CD8-positive, alpha-beta memory T cell (primary cell): Measurements from ENCODE around the gene PES1. TPM values are rescaled to one million over a fixed set of nuclear protein-coding genes. Genes with fewer than 3 reads are reported as not detected.
A peak's percentile ranks its signal among the peaks of the same experiment; 100 is the strongest.

Experiments used
- CTCF ChIA-PET: fragments of 350-600 bp; sonication (Branson Sonifier 250); formaldehyde crosslinking; loops from one replicate; lab custom pipeline; 2021; ENCODE audit warnings: antibody characterized with exemption; lab: Charles Lee
- POLR2A ChIA-PET: fragments of 350-600 bp; sonication (Branson Sonifier 250); formaldehyde crosslinking; loops from one replicate; lab custom pipeline; 2021; ENCODE audit warnings: antibody characterized with exemption; lab: Charles Lee
- DNase-seq, 5 donors: peaks; one replicate each; pipeline versions ENCODE4 v3.0.0 to v3.0.0-alpha.2; 2020 to 2022; ENCODE audit warnings: mixed read lengths in 1 of 5
- H3K27ac ChIP-seq: one replicate; pipeline ENCODE4 v1.7.0; 2013; ENCODE audit warnings: low read depth, mild to moderate bottlenecking, low read length, moderate library complexity
- H3K27me3 ChIP-seq: 2 replicates; pipeline ENCODE4 v1.7.0; 2013; ENCODE audit warnings: low read length, mild to moderate bottlenecking; ENCODE audit not compliant: insufficient read depth, poor library complexity, severe bottlenecking
- H3K36me3 ChIP-seq: 2 replicates; pipeline ENCODE4 v1.7.0; 2013; ENCODE audit warnings: mild to moderate bottlenecking, low read length, moderate library complexity; ENCODE audit not compliant: insufficient read depth
- H3K4me1 ChIP-seq: 2 replicates; pipeline ENCODE4 v1.7.0; 2013; ENCODE audit warnings: mild to moderate bottlenecking, low read length, moderate library complexity; ENCODE audit not compliant: insufficient read depth
- H3K4me3 ChIP-seq: 2 replicates; pipeline ENCODE4 v1.7.0; 2013; ENCODE audit warnings: mild to moderate bottlenecking, low read length
- H3K9me3 ChIP-seq: 2 replicates; pipeline ENCODE4 v1.7.0; 2013; ENCODE audit warnings: mild to moderate bottlenecking, low read length
- H3K27ac Mint-ChIP-seq, 8 donors: one replicate each; pipeline ENCODE4 v1.8.0; 2020 to 2021; ENCODE audit warnings: mixed read lengths in 8 of 8, mild to moderate bottlenecking in 6 of 8, inconsistent platforms in 3 of 8, moderate library complexity in 3 of 8
- H3K27me3 Mint-ChIP-seq, 2 donors: one replicate each; pipeline ENCODE4 v1.8.0; 2020 to 2021; ENCODE audit warnings: mixed read lengths in 2 of 2, mild to moderate bottlenecking in 1 of 2, moderate library complexity in 1 of 2
- H3K36me3 Mint-ChIP-seq, 3 donors: one replicate each; pipeline ENCODE4 v1.8.0; 2020 to 2021; ENCODE audit warnings: mixed read lengths in 3 of 3, inconsistent platforms in 1 of 3, mild to moderate bottlenecking in 1 of 3
- H3K4me1 Mint-ChIP-seq, 3 donors: one replicate each; pipeline ENCODE4 v1.8.0; 2020 to 2021; ENCODE audit warnings: mixed read lengths in 3 of 3, inconsistent platforms in 1 of 3, mild to moderate bottlenecking in 1 of 3
- H3K4me3 Mint-ChIP-seq, 7 donors: one replicate each; pipeline ENCODE4 v1.8.0; 2020 to 2021; ENCODE audit warnings: mixed read lengths in 7 of 7, mild to moderate bottlenecking in 6 of 7, moderate library complexity in 4 of 7, inconsistent platforms in 2 of 7
- H3K9me3 Mint-ChIP-seq, 5 donors: one replicate each; pipeline ENCODE4 v1.8.0; 2020 to 2022; ENCODE audit warnings: mixed read lengths in 5 of 5, mild to moderate bottlenecking in 3 of 5, moderate library complexity in 2 of 5, inconsistent platforms in 1 of 5
- polyA plus RNA-seq: library from polyadenylated mRNA; unstranded; fragments of 300-500 nt; fragmentation: Illumina TruSeq; gene quantifications from one replicate; pipeline ENCODE4 v1.2.3, GENCODE V29; 2021
- total RNA-seq, 2 experiments: library from RNA; stranded (reverse); gene quantifications; one replicate each; pipeline ENCODE4 v1.2.3, GENCODE V29; 2021

PES1 gene
- total and polyA plus RNA-seq, 3 experiments from 2014 or later, result 46.5 to 187 (median 186) TPM

DNA sequence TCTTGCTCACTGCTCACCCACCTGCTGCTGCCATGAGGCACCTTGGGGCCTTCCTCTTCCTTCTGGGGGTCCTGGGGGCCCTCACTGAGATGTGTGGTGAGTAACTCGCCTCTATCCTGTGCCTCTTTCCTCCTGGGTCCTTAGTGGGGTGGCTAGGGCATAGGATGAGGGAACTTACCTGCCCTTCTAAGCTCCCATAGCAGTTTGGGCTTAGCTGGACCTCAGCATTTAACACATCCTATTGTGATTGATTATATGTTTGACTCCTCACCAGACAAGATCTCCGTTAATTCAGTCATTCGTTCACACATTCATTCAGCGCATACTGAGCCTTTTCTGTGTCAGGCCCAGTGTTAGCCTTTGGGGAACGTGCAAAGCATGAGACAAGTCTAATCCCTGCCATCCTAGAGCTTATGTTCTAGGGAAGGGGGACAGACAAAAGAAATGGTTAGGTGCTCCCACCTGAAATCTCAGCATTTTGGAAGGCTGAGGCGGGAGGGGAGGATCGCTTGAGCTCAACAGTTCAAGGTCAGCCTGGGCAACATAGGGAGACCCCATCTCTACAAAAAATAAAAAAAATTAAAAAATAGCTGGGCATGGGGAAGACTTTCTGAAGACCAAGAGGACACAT, 15.7 kb upstream of the PES1 start:
- POLR2A ChIA-PET, result interaction anchor here (0.5 kb wide), 1 partner anchor 804 kb away, joined by 10 read pairs; no protein-coding TSS in a partner anchor
- Mint-ChIP-seq H3K27ac (peak overlapping the region in 5 of 8 donors; percentile 14 to 83 (median 52)), H3K4me3 (peak overlapping the region in 6 of 7 donors; percentile 59 to 88 (median 82)), H3K4me1 (peaks cover 13 to 17% (median 15%) of the 10 kb centered on the region in 3 donors), H3K36me3 (no peaks in the 10 kb centered on the region), H3K27me3 (peaks cover 11 to 14% of the 10 kb centered on the region in 2 donors), H3K9me3 (no peaks in the 10 kb centered on the region)
- DNase-seq, result peak in 1 of 5 donors; percentile 4
- Histone ChIP-seq H3K4me1 (peaks cover 18% of the 10 kb centered on the region), H3K36me3 (no peaks in the 10 kb centered on the region), H3K4me3 (peak overlapping the region; percentile 72), H3K27ac (peak overlapping the region; percentile 12), H3K27me3 (no peaks in the 10 kb centered on the region), H3K9me3 (no peaks in the 10 kb centered on the region)
- CTCF ChIA-PET, result interaction anchor here (0.7 to 1.8 kb wide), 3 partner anchors 9 to 27 kb away, joined by 3 to 5 read pairs (median 5); no protein-coding TSS in a partner anchor

- DNase-seq, result peak in 1 of 5 donors; percentile 19
- Histone ChIP-seq H3K9me3 (no peaks in the 10 kb centered on the region), H3K4me3 (peak within 1 kb of the TSS; percentile 72), H3K27ac (peak within 1 kb of the TSS; percentile 12), H3K27me3 (no peaks in the 10 kb centered on the region), H3K36me3 (no peaks in the 10 kb centered on the region), H3K4me1 (peaks cover 18% of the 10 kb centered on the region)
- CTCF ChIA-PET, result interaction anchor here (0.9 to 1.8 kb wide), 3 partner anchors 11 to 28 kb away, joined by 3 to 5 read pairs (median 5); no protein-coding TSS in a partner anchor
- Mint-ChIP-seq H3K4me1 (peaks cover 13 to 17% (median 15%) of the 10 kb centered on the region in 3 donors), H3K27me3 (peaks cover 11 to 14% of the 10 kb centered on the region in 2 donors), H3K27ac (peak within 1 kb of the TSS in 5 of 8 donors; percentile 14 to 83 (median 52)), H3K4me3 (peak within 1 kb of the TSS; percentile 59 to 88 (median 79)), H3K9me3 (no peaks in the 10 kb centered on the region), H3K36me3 (no peaks in the 10 kb centered on the region)
- POLR2A ChIA-PET, result no interaction called here
These were observed 15.0 kb upstream of the PES1 start, which contains the start of gene TCN2 for GRCh38 chr22:30606455-30607299. Gene TCN2 (plus strand): TSS chr22:30607174. CDS start chr22:30607332, 158 bp downstream.

DNA sequence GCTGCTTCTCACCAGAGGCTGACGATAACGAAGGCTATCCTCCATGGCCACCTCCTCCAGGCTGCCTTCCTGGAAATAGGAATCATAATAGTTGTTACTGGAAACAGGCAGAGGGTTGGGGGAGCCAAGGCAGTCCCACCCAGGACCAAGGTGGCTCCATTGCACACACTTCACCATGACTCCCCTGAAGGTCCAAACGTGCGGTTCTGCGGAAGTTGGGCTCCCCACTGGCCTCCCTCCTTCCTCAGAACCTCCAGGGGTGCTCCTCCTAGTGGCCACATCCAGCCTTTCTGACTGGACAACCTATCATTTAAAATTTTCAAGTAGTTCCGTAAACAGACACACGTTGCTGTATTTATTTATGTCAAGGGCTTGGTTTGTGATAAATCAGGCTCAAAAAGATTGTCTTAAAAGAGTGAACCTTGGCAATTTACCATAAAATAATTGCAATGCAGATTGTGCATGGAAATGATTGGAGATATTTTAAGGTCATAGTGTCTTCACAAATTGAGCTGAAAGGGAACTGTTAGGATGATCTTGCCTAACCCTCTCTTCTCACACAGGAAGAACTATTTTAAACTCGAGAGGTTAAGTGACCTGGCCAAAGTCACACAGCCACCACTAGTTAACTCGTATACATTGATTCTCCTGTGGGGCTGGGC, 13.9 kb upstream of the PES1 start:
- Mint-ChIP-seq H3K27me3 (peaks cover 4 to 9% of the 10 kb centered on the region in 2 donors), H3K4me1 (peaks cover 13 to 17% (median 15%) of the 10 kb centered on the region in 3 donors), H3K4me3 (peak overlapping the region in 5 of 7 donors; percentile 3 to 58 (median 37)), H3K36me3 (no peaks in the 10 kb centered on the region), H3K27ac (peak overlapping the region in 1 of 8 donors; percentile 29), H3K9me3 (no peaks in the 10 kb centered on the region)
- no peak overlapping the region for H3K4me3 ChIP-seq
- POLR2A ChIA-PET, result no interaction called here
- peaks cover 18% of the 10 kb centered on the region for H3K4me1 ChIP-seq
- CTCF ChIA-PET, result interaction anchor here (1.2 kb wide), 1 partner anchor 10 kb away, joined by 3 read pairs; no protein-coding TSS in a partner anchor
- H3K27ac ChIP-seq, result no peak overlapping the region
- H3K36me3 ChIP-seq, result no peaks in the 10 kb centered on the region
- no peaks in the 10 kb centered on the region for H3K27me3 ChIP-seq
- H3K9me3 ChIP-seq, result no peaks in the 10 kb centered on the region
- DNase-seq, result peak in 3 of 5 donors; percentile 15 to 27 (median 16)

- Mint-ChIP-seq H3K36me3 (no peaks in the 10 kb centered on the region), H3K4me3 (no peak overlapping the region), H3K27me3 (peaks cover 4 to 8% of the 10 kb centered on the region in 2 donors), H3K4me1 (peaks cover 13 to 17% (median 15%) of the 10 kb centered on the region in 3 donors), H3K27ac (no peak overlapping the region), H3K9me3 (no peaks in the 10 kb centered on the region)
- Histone ChIP-seq H3K27ac (no peak overlapping the region), H3K4me1 (peaks cover 18% of the 10 kb centered on the region), H3K4me3 (no peak overlapping the region), H3K9me3 (no peaks in the 10 kb centered on the region), H3K36me3 (no peaks in the 10 kb centered on the region), H3K27me3 (no peaks in the 10 kb centered on the region)
- ChIA-PET POLR2A (no interaction called here), CTCF (interaction anchor here (0.8 to 1.2 kb wide), 3 partner anchors 12 to 30 kb away, joined by 3 read pairs; no protein-coding TSS in a partner anchor)
- DNase-seq, result no peak
These were observed 13.0 kb upstream of the PES1 start for GRCh38 chr22:30604723-30605122.

DNA sequence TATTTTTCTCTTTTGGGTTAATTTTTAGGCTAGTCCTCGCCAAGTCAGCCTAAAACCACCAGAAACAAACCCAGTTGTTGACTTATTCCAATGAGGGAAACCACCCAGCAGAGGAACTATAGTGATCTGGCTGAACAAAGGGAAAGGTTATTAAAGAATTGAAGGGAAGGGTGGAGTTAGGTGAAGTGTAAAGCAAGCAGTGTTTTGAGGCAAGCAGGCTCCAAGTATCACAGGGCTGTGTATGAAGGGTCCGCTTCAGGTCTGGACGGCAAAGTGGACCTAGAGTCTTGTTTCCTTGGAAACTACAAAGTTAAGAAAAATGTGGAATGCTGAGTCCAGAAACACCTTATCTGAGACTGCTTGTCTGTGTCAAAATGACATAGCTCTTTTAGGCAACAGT, 12.1 kb upstream of the PES1 start:
- no peak overlapping the region for H3K27ac ChIP-seq
- CTCF ChIA-PET, result interaction anchor here (0.8 to 1.2 kb wide), 2 partner anchors 16 to 31 kb away, joined by 3 read pairs; no protein-coding TSS in a partner anchor
- peaks cover 18% of the 10 kb centered on the region for H3K4me1 ChIP-seq
- H3K27me3 ChIP-seq, result no peaks in the 10 kb centered on the region
- no peaks in the 10 kb centered on the region for H3K9me3 ChIP-seq
- H3K4me3 ChIP-seq, result no peak overlapping the region
- peaks cover 13 to 17% (median 15%) of the 10 kb centered on the region in 3 donors for H3K4me1 Mint-ChIP-seq
- DNase-seq, result no peak
- no peaks in the 10 kb centered on the region for H3K36me3 Mint-ChIP-seq
- no peaks in the 10 kb centered on the region for H3K9me3 Mint-ChIP-seq
- peak overlapping the region in 1 of 8 donors; percentile 61 for H3K27ac Mint-ChIP-seq
- POLR2A ChIA-PET, result no interaction called here
- H3K4me3 Mint-ChIP-seq, result peak overlapping the region in 1 of 7 donors; percentile 29
- H3K27me3 Mint-ChIP-seq, result peaks cover 2 to 3% of the 10 kb centered on the region in 2 donors
- H3K36me3 ChIP-seq, result no peaks in the 10 kb centered on the region

GRCh38 chr22:30602049-30602448, 10.3 kb upstream of the PES1 start:
- H3K27ac Mint-ChIP-seq, result peak overlapping the region in 1 of 8 donors; percentile 31
- POLR2A ChIA-PET, result interaction anchor here (0.6 kb wide), 1 partner anchor 61 kb away, joined by 3 read pairs; no protein-coding TSS in a partner anchor

GRCh38 chr22:30601464-30601863, 9.8 kb upstream of the PES1 start:
- Mint-ChIP-seq H3K4me3 (no peak overlapping the region), H3K9me3 (no peaks in the 10 kb centered on the region), H3K27me3 (peaks cover 2 to 5% of the 10 kb centered on the region in 2 donors), H3K4me1 (peaks cover 5 to 7% (median 7%) of the 10 kb centered on the region in 3 donors), H3K27ac (no peak overlapping the region), H3K36me3 (no peaks in the 10 kb centered on the region)
- no peaks in the 10 kb centered on the region for H3K36me3 ChIP-seq
- H3K9me3 ChIP-seq, result no peaks in the 10 kb centered on the region
- H3K4me3 ChIP-seq, result no peak overlapping the region
- H3K27me3 ChIP-seq, result no peaks in the 10 kb centered on the region
- H3K4me1 ChIP-seq, result peaks cover 9% of the 10 kb centered on the region
- DNase-seq, result no peak
- H3K27ac ChIP-seq, result no peak overlapping the region
- ChIA-PET POLR2A (interaction anchor here (0.6 to 0.7 kb wide), 2 partner anchors 61 to 288 kb away, joined by 3 to 4 read pairs; no protein-coding TSS in a partner anchor), CTCF (no interaction called here)

More at GRCh38 chr22:30602049-30602448, 10.3 kb upstream of the PES1 start:
- peak overlapping the region in 1 of 7 donors; percentile 2 for H3K4me3 Mint-ChIP-seq
- Histone ChIP-seq H3K36me3 (no peaks in the 10 kb centered on the region), H3K4me1 (peaks cover 13% of the 10 kb centered on the region), H3K27me3 (no peaks in the 10 kb centered on the region), H3K27ac (no peak overlapping the region), H3K4me3 (no peak overlapping the region), H3K9me3 (no peaks in the 10 kb centered on the region)
- peaks cover 9 to 11% (median 9%) of the 10 kb centered on the region in 3 donors for H3K4me1 Mint-ChIP-seq
- H3K36me3 Mint-ChIP-seq, result no peaks in the 10 kb centered on the region
- H3K9me3 Mint-ChIP-seq, result no peaks in the 10 kb centered on the region
- peak in 1 of 5 donors; percentile 9 for DNase-seq
- H3K27me3 Mint-ChIP-seq, result peaks cover 2 to 5% of the 10 kb centered on the region in 2 donors
- CTCF ChIA-PET, result interaction anchor here (1.4 kb wide), 1 partner anchor 11 kb away, joined by 3 read pairs; the partner anchor contains the start of gene PES1
